GM19239 (cell line): Measurements from ENCODE around the gene TMEM11.
"Not testable (repeated sequence)": the region's sequence is repeated elsewhere in the genome, so short reads cannot be mapped to it uniquely, and the experiment has no call there.

Experiments
- DNase-seq: peaks from one replicate; pipeline ENCODE4 v3.0.0; 2011; ENCODE audit warnings: low spot score; ENCODE audit not compliant: insufficient read length
- FAIRE-seq: peaks from 2 replicates; lab custom pipeline; 2011; peaks lifted over from hg19 to GRCh38; lab: Jason Lieb, UNC

The TMEM11 gene

DNA sequence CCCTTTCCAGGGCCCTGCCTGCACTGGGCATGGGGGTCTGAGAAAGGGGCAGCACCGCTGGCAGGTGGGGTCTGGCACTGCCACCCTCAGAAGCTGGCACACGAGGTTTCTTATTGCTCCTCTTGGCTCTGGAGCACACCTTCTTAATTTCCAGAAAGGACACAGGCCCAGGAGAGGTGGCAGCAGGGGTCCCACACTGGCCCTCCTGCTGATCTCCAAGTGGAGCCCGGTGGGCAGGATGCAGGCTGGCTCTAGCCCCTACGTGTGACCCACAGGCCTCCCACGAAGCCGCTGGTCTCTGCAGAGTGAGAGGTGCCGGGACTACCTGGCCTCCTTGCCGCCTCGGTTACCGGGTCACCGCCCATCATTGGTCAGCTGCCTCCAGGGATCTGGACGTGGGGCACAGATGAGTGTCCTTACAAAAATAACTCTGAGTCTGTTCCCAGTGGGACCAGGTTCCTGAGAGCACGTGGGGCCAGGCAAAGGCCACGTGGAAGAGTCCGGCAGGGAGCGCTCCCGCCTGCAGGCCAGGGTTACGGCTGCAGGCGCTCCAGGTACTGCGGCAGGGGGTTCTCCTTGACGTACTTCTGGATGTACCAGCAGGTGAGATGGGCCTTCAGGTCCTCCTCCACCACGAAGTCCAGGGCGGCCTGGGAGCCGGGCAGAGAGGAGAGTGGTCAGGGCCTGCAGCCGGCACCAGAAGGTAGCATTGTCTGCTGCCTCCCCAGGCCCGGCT lies 29.0 kb upstream of the TMEM11 start:
- FAIRE-seq (no peak), DNase-seq (no peak)

DNA sequence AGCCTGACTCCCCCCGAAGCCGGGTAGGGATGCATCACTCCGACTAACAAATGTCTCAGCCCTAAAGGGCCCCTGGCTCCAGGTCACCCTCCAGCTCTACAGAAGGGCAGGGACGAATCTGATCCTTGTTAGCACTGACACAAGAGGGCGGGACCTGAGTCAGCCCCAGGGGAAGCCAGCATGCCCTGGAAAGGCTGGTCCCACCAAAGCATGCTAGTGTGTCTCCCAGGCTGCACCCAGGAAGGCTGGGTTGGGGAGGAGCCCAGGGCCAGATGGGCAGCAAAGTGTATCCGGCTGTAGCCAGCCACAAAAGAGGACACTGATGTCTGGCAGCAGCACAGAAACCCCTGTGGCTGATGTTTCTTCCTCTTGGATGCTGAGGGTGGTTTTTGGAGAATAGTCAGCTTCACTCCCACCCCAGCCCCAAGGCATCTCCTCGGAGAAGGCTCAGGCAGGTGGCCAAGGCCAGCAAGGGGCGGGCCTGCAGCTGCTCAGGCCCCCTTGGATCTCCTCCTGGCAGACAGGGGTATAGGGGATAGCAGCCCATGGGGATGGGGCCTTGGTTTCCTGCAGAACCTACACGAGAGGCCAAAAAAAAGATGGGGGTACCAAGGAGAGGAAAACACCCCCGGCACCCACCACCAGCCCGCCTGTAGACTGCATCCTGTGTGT lies 28.2 kb upstream of the TMEM11 start:
- DNase-seq (no peak), FAIRE-seq (no peak)

DNA sequence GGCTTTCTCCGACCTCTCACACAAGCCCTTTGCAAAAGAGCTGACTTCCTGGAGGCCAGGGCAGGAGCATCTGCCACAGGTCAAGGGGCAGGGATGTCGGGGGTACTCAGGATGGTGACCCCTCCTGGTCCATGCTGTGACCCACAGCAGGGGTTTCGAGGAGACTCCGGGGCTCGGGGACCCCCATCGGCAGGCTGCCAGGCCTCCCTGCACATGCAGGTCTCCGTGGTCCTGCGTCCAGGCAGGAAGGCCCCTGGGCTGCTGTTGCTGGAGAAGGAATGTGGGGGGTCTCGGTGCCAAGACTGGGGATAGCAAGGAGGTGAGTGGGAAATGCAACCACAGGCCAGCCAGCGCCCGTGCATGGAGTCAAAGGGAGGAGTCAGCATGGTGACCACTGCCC lies 27.6 kb upstream of the TMEM11 start:
- DNase-seq = no peak
- no peak for FAIRE-seq

DNA sequence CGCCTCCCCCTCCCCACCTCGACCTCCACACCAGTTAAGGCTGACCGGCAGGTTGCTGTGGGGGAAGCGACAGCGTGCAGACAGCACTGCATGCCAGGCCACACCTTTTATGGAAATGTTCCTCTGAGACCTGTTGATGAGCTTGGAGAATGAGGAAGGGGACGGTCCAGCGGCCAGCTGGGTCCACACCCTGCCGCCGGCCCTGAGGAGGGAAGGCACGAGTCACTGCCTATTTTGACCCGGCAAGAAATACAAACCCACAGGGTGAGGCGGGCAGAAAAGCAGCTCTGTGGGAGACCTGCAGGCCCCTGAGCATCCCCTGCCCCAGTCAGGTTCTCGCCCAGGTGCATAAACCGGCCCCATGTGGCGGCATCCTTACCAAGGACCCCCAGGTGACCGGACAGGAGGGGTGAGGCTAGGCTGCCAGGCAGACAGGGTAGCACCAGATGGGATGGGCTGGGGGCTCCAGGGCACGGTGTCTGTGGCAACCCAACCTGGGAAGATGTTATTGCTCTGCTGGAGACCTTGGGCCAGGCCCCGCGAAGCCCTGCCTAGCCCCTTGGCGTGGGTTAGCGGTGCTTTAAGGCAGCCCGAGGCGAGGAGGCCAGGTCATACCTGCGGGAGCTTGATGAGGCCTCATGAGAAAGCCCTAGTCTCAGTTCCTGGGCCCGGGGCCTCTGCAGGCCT lies 26.6 kb upstream of the TMEM11 start:
- FAIRE-seq (no peak), DNase-seq (no peak)

DNA sequence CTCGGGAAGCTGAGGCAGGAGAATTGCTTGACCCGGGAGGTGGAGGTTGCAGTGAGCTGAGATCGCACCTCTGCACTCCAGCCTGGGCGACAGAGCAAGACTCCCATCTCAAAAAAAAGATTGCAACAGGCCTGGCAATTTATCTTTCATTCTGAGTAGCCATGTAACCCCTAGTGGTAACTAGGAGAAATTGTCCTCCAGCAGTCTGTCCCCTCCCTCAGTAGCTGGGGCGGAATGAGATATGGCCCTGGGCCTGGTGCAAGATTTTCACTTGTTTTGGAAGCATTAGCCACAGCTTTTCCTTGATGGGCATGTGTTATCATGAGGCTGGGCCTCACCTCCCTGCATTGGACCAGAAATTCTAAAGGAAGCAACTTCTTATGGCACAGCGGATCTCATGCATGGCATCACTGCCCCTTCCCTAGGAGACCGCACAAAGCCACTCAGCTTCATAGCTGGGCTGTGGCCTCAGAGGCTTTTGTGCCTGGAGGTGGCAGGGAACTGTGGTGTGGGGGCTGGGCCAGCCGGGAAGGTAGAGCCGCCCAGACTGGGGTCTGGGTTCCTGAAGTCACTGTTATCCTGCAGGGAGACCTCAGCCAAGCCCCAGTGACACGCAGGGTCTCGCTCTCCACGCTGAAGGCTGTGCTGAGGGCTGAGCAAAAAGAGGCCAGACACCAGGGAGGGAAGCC lies 25.9 kb upstream of the TMEM11 start:
- FAIRE-seq = no peak

DNA sequence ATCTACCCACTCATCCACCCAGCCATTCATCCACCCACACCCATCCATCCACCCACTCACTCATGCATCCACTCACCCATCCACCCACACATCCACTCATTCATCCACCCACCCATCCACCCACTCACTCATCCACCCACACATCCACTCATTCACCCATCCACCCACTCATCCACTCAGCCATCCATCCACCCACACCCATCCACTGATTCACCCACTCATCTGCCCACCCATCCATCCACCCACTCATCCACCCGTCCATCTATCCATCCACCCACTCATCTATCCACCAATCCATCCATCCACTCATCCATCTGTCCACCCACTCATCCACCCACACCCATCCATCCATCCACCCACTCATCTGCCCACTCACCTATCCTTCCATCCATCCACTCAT lies 22.0 kb upstream of the TMEM11 start:
- no peak for DNase-seq
- FAIRE-seq = no peak

More for the DNA sequence above, 25.9 kb upstream of the TMEM11 start:
- peak; percentile 43 for DNase-seq

DNA sequence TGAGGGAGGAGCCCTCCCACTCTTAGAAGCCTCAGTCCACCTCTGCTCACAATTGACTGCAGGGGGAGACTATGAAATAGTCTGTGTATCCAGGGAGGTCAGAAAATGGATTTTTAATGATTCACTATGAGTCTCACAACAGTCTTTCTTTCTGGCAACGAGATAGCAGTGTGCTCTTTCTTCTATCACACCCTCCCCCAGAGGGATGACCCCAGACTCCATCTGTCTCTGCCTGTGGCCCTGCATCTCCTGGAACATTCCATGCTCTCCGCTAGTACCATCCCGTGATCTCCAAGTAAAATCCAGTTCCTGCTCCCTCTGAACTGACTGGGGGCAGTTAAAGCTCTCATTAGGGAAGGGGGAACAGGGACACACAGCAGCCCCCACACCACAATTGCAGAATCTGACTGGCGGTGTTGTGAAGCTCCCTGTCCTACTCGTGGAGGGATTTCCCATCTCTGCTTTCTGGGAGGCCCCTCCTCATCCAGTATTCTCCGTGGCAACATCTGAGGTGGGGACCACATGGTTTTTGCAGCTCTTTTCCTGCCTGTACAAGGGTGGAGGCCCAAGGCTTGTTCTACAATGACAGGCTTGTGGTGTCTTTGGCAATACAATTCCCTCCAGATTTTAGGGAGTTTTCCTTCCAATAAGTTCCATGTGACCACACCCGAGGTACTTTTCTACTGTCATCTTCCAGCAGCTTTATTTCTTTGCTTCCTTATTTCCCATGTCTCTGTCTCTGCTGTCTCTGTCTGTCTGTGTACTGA lies 19.8 kb upstream of the TMEM11 start:
- no peak for DNase-seq
- no peak for FAIRE-seq

DNA sequence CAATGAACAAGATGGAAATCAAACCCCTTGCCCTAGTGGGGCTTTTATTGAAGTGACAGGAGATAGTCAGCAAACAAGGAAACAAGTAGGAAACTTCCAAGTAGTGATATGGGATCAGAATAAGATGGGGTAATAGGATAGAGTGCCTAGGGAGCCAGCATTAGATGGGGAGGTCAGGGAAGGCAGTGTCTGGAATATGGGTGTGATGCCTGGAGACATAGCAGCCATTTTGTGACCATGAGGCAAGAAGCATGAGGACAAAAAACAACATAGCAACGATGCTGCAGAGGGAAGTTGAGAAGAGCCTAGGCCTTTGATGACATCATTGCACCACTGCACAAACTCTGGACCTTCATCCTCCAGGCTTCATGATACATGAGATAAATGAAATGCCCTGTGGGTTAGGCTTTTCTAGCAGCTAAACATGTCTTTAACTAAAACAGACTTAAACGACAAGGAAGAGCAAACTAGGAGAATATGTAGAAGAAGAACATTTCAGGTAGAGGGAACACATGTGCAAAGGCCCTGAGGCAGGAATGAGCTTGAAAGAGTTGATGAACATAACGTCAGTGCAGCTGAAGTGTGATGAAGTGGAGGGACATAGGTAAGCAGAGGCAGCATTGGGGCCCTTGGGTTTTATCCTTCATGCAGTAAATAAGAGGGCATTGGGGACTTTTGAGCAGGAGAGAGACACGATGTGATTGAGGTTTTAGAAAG lies 18.2 kb upstream of the TMEM11 start:
- DNase-seq = no peak
- FAIRE-seq = no peak

DNA sequence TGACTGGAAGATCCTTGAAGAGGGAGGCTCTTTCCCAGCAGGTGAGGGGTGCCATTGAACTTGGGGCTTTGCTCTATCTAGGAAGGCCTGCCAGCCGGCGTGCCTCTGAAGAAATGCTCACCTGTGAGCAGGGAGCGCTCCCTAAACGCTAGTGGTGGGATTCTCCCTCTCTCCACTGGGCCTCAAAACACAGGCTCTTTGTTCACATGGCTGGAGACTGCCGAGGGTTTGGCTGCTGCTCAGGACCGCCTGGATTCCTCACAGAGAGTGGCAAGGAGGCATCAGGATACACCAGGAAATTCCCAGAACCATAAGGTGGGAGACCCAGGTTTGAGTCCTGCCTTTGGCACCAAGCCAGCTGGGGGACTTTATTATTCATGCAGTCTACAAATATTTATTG lies 17.6 kb upstream of the TMEM11 start:
- FAIRE-seq (no peak), DNase-seq (no peak)

DNA sequence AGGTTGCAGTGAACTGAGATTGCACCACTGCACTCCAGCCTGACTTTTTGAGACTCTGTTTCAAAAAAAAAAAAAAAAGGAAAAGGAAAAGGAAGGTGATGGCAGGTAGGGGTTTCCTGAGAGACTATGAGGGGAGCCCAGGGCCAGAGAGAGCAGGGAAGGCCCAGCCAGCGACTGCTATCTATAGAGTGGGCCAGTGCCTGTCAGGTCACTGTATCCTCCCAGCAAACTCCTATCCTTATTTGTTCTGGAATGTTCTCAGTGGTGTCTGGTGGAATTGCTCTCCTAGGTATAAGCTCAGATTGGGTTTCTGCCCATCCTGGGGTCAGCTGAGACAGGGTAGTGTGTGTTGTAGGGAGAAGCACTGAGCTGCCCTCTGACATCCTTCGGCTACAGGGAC lies 14.9 kb upstream of the TMEM11 start:
- FAIRE-seq (no peak), DNase-seq (no peak)

DNA sequence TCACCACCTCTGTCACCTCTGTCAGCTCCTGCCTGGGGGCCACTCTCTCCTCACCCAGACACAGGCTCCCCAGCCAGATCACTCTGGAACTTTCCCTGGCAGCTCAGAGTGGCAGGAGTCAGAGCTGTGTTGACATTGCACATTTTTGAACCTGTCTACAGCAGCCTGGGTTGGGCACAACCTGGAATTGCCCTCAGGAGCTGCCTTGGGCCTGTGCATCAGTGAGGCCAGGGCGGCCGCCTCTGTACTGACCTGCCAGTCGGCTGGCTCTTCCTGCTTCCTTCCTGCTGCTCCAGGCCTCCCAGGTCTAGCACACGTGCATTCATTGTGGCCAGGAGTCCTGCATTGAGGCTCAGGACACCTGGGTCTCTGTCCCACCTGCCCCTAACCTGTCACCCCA lies 14.2 kb upstream of the TMEM11 start:
- no peak for DNase-seq

DNA sequence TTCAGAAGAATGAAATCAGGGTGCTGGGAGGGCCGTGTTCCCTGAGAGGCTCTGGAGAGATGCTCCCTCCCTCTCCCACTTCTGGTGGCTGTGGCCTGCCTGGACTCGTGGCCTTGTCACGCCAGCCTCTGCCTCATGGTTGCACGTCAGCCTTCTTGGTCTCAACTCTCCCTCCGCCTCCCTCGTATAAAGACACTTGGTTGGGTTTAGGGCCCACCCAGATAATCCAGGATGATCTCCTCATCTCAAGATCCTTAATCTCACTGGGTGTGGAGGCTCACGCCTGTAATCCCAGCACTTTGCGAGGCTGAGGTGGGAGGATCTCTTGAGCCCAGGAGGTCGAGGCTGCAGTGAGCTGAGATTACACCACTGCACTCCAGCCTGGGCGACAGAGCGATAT lies 13.3 kb upstream of the TMEM11 start:
- DNase-seq, FAIRE-seq: not testable (repeated sequence)

More for the DNA sequence above, 14.2 kb upstream of the TMEM11 start:
- FAIRE-seq = no peak

DNA sequence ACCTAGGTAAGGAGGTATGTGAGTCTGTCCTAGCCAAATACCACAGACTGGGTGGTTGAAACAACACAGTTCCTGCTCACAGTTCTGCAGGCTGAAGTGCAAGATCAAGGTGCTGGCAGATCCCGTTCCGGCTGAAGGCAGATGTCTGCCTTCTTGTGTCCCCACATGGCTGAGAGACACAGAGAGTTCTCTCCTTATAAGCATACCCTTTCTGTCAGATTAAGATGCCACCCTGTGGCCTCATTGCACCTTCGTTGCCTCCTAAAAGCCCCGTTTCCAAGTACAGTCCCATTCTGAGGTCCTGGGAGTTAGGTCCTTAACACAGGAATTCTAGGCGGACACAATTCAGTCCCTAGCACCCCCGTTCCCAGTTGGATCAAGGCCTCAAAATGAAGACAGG lies 9.1 kb upstream of the TMEM11 start:
- FAIRE-seq = no peak
- DNase-seq = no peak

DNA sequence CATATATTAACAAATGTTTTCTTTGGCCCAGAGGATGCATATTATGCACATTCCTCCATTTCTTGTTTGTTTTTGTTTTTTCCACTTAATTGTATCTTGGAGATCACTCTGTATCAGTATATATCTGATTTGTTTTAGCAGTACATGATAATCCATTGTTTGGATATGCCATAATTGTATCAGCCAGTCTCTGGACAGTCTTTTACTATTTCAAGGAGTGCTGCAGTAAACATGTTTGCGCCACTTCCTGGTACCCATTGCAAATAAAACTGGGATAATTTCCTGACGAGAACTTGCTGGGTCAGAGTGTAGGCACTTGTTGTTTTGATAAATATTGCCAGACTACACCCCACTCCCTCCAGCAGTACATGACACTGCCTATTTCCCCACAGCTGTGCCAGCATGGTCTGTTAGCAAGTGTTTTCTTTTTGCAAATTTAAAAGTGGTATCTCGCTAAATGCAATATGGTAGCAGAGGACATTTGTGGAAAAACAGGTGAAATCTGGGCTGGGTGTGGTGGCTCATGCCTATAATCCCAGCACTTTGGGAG lies 4.9 kb upstream of the TMEM11 start:
- DNase-seq (no peak), FAIRE-seq (no peak)

DNA sequence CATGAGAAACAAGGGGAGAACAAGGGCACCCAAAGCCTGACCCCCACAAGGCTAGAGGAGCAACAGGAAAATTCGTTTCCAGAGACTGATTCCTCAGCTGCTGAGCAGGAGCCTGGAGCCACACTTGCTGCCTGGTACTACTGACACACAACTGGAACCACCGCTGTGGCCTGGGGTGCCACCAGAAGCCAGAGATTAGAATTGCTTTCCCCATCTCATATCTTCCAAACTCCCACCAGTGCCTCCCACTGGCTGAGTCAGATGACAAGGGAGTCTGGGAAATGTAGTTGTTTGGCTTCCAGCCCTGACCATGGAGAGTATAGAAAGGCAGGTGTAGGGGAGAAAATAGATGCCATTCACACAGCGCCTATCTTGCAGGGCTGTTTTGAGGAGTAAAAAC lies 4.1 kb upstream of the TMEM11 start:
- FAIRE-seq (no peak), DNase-seq (no peak)

DNA sequence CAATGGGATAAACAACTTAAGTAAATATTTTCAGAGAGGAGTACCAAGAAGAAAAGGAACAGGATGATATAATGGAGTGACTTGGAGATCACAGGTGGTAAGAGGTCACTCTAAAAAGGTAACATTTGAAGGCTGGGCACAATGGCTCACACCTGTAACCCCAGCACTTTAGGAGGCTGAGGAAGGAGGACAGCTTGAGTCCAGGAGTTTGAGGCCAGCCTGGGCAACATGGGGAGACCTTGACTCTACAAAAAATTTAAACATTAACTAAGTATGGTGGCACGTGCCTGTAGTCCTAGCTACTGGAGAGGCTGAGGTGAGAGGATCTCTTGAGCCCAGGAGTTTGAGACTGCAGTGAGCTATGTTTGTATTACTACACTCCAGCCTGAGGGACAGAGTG lies 3.4 kb upstream of the TMEM11 start:
- FAIRE-seq = no peak

DNA sequence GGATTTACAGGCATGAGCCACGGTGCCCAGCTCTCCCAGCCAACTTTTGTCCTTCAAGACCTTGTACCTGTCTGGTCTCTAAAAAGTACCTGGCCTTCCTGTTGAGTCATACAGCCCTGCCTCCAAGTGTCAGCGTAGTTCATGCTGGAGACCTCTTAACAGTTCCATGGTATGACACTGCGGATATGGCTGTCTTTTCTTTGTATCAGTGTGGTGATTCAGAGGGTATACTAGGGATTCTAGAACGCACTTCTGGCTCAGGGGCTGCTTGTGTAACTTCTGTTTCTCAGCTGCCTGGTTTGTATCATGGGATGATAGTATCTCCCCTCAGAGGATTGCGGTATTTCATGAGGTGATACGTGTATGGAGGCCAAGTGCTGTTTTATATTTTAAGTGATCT lies 2.0 kb upstream of the TMEM11 start:
- FAIRE-seq (no peak), DNase-seq (no peak)

More for the DNA sequence above, 3.4 kb upstream of the TMEM11 start:
- DNase-seq = no peak

DNA sequence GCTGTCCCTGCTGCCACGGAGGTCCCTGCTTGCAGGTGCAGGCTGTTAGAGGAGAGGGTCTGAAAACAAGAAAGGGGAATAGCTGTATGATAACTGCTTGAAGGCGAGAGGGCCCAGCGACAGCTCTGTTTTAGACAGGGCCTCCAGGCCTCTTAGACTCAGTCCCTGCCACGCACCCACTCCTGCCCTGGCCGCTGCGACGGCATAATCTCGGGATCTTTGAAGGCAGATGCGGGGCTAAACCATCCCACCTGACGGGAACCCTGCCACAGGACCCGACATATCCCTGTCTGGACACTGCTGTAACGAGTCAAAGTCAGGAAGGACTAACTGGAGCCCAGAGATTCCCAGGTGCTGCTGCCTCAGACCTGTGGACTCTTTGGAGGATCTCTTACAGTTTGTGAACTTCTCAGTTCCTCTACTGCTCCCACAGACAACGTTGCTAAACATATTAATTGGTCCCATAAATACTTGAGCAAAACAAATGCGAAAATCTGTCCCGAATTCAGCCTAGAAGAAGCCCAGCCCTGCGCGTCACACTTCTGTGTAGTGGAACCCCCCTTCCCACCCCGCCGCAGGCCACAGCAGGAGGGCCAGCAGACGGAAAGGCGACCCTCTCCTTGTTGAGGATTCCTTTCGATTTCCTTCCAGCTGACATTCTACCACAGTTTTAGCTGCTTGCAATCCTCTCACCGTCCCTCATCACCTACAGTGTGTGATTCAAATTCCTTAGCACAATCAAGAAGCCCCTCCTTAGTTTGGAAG lies 998 bp upstream of the TMEM11 start:
- no peak for FAIRE-seq
- DNase-seq = no peak
